ENCODE results near the gene FST. TPM values are rescaled to one million over a fixed set of nuclear protein-coding genes. Genes with fewer than 3 reads are reported as not detected.

Gene FST
- total RNA-seq, 1 donor from 2014 or later = 14.3 TPM

DNA sequence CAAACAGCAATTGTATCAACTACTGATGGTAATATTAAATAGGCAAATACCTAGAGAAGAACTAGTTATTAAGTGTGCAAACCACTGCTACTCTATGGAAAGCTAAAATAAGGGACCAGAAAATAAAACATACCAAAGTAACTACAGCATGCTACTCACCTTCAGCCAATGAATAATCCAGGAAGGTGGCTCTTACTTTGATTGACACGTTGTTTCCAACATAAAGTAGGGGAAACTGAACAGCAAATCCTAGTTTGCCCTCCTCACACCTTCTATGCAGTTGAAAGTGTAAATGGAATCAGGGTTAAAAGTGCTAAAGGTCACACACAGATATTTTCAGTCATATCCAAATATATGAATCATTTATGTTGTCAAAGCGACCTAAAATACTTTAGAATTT, 5.1 kb upstream of the FST start:
- H3K9me3 Mint-ChIP-seq = no peaks in the 10 kb centered on the region
- TF ChIP-seq, protein P1, sequence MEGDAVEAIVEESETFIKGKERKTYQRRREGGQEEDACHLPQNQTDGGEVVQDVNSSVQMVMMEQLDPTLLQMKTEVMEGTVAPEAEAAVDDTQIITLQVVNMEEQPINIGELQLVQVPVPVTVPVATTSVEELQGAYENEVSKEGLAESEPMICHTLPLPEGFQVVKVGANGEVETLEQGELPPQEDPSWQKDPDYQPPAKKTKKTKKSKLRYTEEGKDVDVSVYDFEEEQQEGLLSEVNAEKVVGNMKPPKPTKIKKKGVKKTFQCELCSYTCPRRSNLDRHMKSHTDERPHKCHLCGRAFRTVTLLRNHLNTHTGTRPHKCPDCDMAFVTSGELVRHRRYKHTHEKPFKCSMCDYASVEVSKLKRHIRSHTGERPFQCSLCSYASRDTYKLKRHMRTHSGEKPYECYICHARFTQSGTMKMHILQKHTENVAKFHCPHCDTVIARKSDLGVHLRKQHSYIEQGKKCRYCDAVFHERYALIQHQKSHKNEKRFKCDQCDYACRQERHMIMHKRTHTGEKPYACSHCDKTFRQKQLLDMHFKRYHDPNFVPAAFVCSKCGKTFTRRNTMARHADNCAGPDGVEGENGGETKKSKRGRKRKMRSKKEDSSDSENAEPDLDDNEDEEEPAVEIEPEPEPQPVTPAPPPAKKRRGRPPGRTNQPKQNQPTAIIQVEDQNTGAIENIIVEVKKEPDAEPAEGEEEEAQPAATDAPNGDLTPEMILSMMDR (IDR thresholded peaks at IDR 0.05; ENCODE audit: unreplicated experiment) = no peak
- DNase-seq (ENCODE audit: low spot score in 2 of 2, unreplicated experiment in 2 of 2) = no peak
- H3K4me3 Mint-ChIP-seq = no peak overlapping the region
- no peaks in the 10 kb centered on the region for H3K36me3 Mint-ChIP-seq
- H3K27me3 Mint-ChIP-seq (ENCODE audit: low read depth) = peaks cover 30% of the 10 kb centered on the region
- H3K4me1 Mint-ChIP-seq = peaks cover 12% of the 10 kb centered on the region
- H3K27ac Mint-ChIP-seq = no peak overlapping the region

DNA sequence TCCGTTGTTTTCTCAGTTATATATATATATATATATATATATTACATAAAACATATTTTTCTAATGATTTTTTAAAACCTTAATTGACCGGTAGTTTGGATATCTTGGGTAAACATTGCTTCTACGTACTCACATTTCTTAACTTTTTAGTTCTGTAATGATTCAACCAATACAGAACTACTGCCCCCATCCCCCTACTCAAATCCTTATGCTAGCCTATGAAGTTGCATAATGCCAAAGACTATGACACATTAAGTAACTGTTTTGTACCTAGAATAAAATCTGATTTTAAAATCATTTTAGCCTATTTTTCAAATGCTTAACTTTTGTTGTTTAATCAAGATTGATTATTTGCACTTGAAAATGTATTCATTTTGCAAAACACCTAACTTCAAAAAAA, 4.4 kb upstream of the FST start:
- no peaks in the 10 kb centered on the region for H3K36me3 Mint-ChIP-seq
- H3K27me3 Mint-ChIP-seq (ENCODE audit: low read depth) = peaks cover 34% of the 10 kb centered on the region
- no peak overlapping the region for H3K27ac Mint-ChIP-seq
- TF ChIP-seq, protein P1 (IDR thresholded peaks at IDR 0.05; ENCODE audit: unreplicated experiment) = no peak
- peaks cover 16% of the 10 kb centered on the region for H3K4me1 Mint-ChIP-seq
- H3K4me3 Mint-ChIP-seq = no peak overlapping the region
- no peaks in the 10 kb centered on the region for H3K9me3 Mint-ChIP-seq
- DNase-seq (ENCODE audit: low spot score in 2 of 2, unreplicated experiment in 2 of 2) = no peak

DNA sequence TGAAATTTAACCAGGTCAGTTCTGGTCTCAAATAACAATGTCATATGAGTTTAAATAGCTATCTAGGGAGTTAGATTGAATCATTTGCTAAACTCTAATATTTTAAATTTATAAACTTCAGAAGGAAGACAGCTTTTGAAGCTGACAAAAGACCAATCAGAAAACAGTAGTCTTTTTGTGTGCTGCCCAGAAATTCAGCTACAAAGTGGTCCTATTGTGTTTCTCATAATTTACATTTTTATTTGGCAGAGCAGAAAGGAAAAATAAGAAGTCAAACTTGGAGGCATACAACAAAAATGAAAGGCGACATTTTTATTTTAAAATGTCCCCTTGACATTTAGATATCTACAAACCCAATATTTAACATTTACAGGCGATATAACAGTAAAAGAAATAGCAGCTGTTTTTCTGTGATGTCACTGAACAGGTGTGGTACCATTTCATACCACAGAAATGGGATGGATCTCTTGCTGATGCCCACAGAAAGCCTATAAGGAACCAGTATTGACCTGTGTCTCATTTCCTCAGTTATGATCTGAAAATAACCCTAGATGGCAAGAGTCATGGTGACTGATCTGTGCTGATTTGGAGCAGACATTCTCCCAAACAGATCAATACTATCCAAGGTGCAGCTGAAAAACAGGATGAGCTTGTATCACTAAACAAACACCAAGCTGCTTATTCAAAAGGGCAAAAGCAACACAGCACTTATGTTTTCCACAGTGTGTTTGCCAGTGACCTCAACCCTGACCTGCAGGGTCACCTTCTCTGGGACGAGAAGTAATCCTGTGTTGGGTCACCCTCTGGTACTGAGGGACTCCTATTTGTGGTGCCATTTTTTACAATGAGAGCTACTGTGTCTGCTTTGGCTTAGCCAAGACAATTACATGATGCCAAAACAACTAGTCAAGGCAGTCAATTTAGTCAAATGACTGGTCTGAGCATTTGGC, 3.6 kb upstream of the FST start:
- no peaks in the 10 kb centered on the region for H3K36me3 Mint-ChIP-seq
- no peak for DNase-seq (ENCODE audit: low spot score in 2 of 2, unreplicated experiment in 2 of 2)
- H3K27me3 Mint-ChIP-seq (ENCODE audit: low read depth) = peaks cover 42% of the 10 kb centered on the region
- no peak overlapping the region for H3K4me3 Mint-ChIP-seq
- TF ChIP-seq, protein P1 (IDR thresholded peaks at IDR 0.05; ENCODE audit: unreplicated experiment) = no peak
- peaks cover 21% of the 10 kb centered on the region for H3K4me1 Mint-ChIP-seq
- H3K27ac Mint-ChIP-seq = no peak overlapping the region
- H3K9me3 Mint-ChIP-seq = no peaks in the 10 kb centered on the region

DNA sequence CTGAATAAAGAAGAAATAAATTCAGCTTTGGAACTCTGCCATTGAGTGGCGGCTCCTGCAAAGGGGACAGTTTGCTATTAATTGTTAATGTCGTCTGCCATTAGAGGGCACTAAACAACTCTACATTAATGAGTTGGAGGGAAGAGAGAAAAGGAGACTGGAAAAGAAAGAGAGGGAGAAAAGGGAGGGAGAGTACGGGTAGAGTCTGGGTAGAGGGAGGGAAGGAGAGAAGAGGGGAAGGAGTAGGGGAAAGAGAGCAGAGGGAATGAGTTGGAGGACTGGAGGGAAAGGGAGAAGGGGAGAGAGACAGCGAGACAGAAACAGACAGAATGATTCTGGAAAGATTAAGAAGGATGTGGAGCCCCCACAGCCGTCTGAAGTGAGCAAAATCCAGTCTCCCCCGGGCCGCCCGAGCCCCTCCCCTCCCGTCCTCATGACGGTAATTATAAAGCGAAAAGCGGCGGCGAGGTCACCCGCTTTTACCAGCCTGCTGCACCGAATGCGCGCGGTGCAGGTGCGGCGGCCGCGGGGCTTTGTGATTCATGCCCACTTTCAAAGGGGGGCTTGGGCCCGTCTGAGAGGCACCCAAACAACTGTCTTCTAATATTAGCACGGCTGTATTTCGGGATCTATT, 1.9 kb upstream of the FST start:
- Mint-ChIP-seq H3K4me3 (peak overlapping the region; percentile 87), H3K27me3 (ENCODE audit: low read depth) (peaks cover 58% of the 10 kb centered on the region), H3K27ac (peak overlapping the region; percentile 39), H3K9me3 (no peaks in the 10 kb centered on the region), H3K36me3 (no peaks in the 10 kb centered on the region), H3K4me1 (peaks cover 37% of the 10 kb centered on the region)
- peak in 1 of 2 experiments; percentile 46 for DNase-seq (ENCODE audit: low spot score in 2 of 2, unreplicated experiment in 2 of 2)
- TF ChIP-seq, protein P1 (IDR thresholded peaks at IDR 0.05; ENCODE audit: unreplicated experiment) = no peak

DNA sequence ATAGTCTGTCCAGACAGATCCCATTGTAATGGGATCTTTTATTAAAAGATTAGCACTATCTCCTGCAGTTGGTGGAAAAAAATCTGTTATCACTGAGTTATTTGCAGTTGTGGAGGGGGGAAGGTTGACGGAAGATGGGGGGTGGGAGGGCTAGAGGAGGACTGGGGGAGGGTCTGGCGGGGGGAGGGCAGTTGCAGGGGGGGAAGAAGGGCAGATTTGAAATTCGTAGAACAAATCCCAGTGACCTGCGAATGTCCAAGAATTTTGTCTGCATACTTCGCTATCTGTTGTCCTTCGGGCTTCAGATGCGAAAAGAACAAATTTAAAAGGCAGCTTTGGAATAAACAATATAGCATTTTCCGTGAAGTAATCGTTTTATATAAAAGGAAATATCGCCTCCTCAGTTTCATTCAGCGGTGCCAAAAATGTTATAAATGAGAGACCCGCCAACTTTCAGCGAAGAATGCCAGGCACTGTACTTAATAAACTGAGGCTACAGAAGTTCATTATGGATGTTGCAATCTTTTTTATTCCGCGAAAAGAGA, 1.3 kb upstream of the FST start:
- H3K27ac Mint-ChIP-seq = peak overlapping the region; percentile 87
- H3K27me3 Mint-ChIP-seq (ENCODE audit: low read depth) = peaks cover 61% of the 10 kb centered on the region
- H3K4me3 Mint-ChIP-seq = peak overlapping the region; percentile 87
- peaks cover 37% of the 10 kb centered on the region for H3K4me1 Mint-ChIP-seq
- H3K9me3 Mint-ChIP-seq = no peaks in the 10 kb centered on the region
- TF ChIP-seq, protein P1 (IDR thresholded peaks at IDR 0.05; ENCODE audit: unreplicated experiment) = no peak
- no peak for DNase-seq (ENCODE audit: low spot score in 2 of 2, unreplicated experiment in 2 of 2)
- H3K36me3 Mint-ChIP-seq = peaks cover 3% of the 10 kb centered on the region

Data from mesothelial cell of epicardium (in vitro differentiated cells).